Measurements from ENCODE around the gene VWA8.
A peak's percentile ranks its signal among the peaks of the same experiment; 100 is the strongest.

Gene VWA8

DNA sequence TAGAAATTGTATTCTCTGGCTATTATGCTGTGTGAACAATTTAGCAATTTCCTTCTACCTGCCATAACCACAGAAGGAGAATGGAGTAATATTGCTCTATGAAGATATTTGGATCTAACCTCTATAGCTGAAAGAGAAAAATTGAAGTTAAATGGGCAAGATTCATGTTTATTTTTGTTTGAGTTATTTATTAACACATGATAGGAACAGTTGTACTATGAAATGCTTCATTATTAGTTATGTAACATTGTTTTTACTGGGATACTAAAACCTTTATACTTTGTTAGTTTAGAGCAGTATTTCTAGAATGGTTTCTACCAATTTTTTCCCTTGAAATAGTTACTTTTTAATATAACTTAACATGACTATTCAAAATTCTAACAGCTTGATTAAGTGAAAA lies 27.3 kb upstream of the VWA8 start:
- H3K36me3 ChIP-seq (ENCODE audit: control insufficient read depth, insufficient read depth, low read length): no peaks in the 10 kb centered on the region
- no peaks in the 10 kb centered on the region for H3K4me1 ChIP-seq (ENCODE audit: control insufficient read depth, insufficient read depth, low read length)
- H3K4me3 ChIP-seq (ENCODE audit: low read depth, low read length): no peak overlapping the region
- H3K9me3 ChIP-seq (ENCODE audit: control insufficient read depth, insufficient read depth, low read length): no peaks in the 10 kb centered on the region
- no peak overlapping the region for H3K9ac ChIP-seq (ENCODE audit: low read depth, low read length)
- H3K27me3 ChIP-seq (ENCODE audit: control insufficient read depth, insufficient read depth, low read length): no peaks in the 10 kb centered on the region
- no peak overlapping the region for H3K27ac ChIP-seq (ENCODE audit: low read depth, low read length)

DNA sequence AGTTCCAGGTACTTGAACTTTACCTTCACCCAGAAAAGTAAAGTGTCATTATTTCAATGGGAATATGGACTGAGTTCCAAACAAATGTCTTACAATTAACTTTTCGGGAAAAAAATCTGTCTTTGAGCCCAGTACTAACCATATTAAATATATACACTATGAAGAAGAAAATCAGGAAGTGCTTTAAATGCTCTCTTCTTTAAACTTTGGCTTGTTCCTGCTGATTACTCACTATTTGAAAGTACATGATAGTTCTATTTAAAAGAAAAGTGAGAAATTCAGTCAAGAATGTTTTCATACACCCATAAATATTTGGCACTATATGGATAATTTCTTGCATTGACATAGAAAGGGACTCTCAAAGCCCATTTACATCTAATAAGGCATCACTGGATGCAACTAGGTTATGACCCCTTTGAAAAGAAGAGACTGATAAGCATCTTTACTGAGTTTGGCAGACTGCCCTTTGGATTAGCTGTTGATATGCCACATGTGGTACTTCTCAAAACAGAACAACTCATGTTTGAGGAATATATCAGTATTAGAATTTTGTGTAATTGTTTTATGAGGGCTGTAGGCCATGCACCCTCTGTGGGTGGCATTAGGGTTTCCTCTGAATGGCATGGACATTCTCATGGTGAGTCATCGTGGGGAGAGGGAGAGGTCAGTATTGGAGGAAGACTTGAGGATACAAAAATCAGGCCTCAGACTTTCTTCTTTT lies 25.0 kb upstream of the VWA8 start:
- Histone ChIP-seq H3K4me1 (ENCODE audit: control insufficient read depth, insufficient read depth, low read length) (no peaks in the 10 kb centered on the region), H3K9ac (ENCODE audit: low read depth, low read length) (no peak overlapping the region), H3K4me3 (ENCODE audit: low read depth, low read length) (no peak overlapping the region), H3K36me3 (ENCODE audit: control insufficient read depth, insufficient read depth, low read length) (no peaks in the 10 kb centered on the region), H3K9me3 (ENCODE audit: control insufficient read depth, insufficient read depth, low read length) (no peaks in the 10 kb centered on the region), H3K27ac (ENCODE audit: low read depth, low read length) (no peak overlapping the region), H3K27me3 (ENCODE audit: control insufficient read depth, insufficient read depth, low read length) (no peaks in the 10 kb centered on the region)

DNA sequence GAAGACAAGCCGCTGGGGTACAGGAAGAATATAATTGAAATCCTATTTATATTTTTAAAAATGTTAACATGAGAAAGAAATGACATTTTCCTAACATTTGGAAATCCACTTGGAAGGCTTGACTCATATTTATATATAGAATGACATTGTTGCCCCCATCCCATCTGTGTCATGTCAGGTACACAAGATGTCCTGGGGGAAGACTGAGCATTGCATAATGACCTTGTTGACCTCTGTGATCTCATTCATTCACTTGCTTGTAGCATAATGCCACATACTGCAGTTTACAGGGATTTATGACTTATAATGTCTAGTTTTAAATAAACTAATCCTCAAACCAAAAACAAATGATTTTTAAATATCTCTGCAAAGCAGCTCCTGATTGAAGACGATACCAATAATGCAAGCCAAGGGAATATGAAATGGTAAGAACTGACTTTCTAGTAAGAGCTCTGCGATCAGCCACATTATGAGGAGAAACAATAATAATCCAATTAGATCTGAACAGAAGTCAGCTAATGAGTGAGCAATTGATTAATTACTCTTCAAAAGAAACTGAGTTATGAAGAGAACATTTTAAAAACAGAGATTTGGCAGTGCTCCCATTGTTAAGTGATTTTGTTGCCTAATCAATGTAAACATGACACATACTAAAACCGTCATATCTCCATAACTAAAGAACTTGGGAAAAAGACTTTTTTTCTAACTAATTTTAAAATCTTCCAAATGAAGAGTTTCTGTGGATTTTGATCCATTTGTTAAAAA lies 21.2 kb upstream of the VWA8 start:
- Histone ChIP-seq H3K27ac (ENCODE audit: low read depth, low read length) (no peak overlapping the region), H3K27me3 (ENCODE audit: control insufficient read depth, insufficient read depth, low read length) (no peaks in the 10 kb centered on the region), H3K4me3 (ENCODE audit: low read depth, low read length) (no peak overlapping the region), H3K4me1 (ENCODE audit: control insufficient read depth, insufficient read depth, low read length) (no peaks in the 10 kb centered on the region), H3K36me3 (ENCODE audit: control insufficient read depth, insufficient read depth, low read length) (no peaks in the 10 kb centered on the region), H3K9ac (ENCODE audit: low read depth, low read length) (no peak overlapping the region), H3K9me3 (ENCODE audit: control insufficient read depth, insufficient read depth, low read length) (no peaks in the 10 kb centered on the region)

DNA sequence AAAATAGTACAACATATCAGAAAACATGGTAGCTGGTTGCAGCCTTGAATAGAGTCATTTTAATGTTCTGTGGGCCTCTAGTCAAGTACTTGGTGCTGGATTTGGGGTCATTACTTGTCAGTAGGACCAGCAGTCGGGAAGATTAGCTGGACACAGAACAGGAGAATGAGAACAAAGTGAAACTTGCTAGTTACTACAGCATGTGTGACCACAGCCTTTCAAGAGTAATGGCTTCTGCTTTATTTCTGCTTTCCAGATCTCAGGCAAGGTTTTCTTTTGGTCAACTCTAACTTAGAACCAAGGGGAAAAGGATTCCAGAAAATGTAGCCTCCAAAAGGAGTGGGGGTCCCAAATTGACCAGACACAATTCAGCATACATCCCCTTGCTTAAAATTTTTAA lies 17.1 kb upstream of the VWA8 start:
- Histone ChIP-seq H3K36me3 (ENCODE audit: control insufficient read depth, insufficient read depth, low read length) (no peaks in the 10 kb centered on the region), H3K4me1 (ENCODE audit: control insufficient read depth, insufficient read depth, low read length) (peaks cover 18% of the 10 kb centered on the region), H3K27ac (ENCODE audit: low read depth, low read length) (no peak overlapping the region), H3K27me3 (ENCODE audit: control insufficient read depth, insufficient read depth, low read length) (no peaks in the 10 kb centered on the region), H3K4me3 (ENCODE audit: low read depth, low read length) (no peak overlapping the region), H3K9me3 (ENCODE audit: control insufficient read depth, insufficient read depth, low read length) (no peaks in the 10 kb centered on the region), H3K9ac (ENCODE audit: low read depth, low read length) (no peak overlapping the region)

DNA sequence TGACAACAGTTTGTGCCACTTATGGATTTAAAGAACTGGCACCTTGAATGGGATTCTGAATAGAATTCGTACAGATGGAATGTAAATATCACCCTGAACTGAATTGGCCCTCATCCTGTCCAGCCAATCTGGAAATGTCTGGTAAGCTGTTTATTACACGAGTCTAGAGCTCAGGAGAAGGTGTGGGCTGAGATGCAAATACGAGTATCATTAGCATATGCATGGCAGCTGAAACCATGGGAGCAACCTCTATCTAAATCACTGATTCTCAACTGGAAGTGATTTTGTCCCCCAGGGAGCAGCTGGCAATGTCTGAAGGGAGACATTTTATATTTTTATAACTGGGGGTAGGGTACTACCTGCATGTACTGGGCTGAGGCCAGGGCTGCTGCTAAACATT lies 15.6 kb upstream of the VWA8 start:
- peaks cover 26% of the 10 kb centered on the region for H3K4me1 ChIP-seq (ENCODE audit: control insufficient read depth, insufficient read depth, low read length)
- no peak overlapping the region for H3K4me3 ChIP-seq (ENCODE audit: low read depth, low read length)
- H3K9me3 ChIP-seq (ENCODE audit: control insufficient read depth, insufficient read depth, low read length): no peaks in the 10 kb centered on the region
- no peaks in the 10 kb centered on the region for H3K36me3 ChIP-seq (ENCODE audit: control insufficient read depth, insufficient read depth, low read length)
- H3K27me3 ChIP-seq (ENCODE audit: control insufficient read depth, insufficient read depth, low read length): no peaks in the 10 kb centered on the region
- no peak overlapping the region for H3K9ac ChIP-seq (ENCODE audit: low read depth, low read length)
- H3K27ac ChIP-seq (ENCODE audit: low read depth, low read length): no peak overlapping the region

DNA sequence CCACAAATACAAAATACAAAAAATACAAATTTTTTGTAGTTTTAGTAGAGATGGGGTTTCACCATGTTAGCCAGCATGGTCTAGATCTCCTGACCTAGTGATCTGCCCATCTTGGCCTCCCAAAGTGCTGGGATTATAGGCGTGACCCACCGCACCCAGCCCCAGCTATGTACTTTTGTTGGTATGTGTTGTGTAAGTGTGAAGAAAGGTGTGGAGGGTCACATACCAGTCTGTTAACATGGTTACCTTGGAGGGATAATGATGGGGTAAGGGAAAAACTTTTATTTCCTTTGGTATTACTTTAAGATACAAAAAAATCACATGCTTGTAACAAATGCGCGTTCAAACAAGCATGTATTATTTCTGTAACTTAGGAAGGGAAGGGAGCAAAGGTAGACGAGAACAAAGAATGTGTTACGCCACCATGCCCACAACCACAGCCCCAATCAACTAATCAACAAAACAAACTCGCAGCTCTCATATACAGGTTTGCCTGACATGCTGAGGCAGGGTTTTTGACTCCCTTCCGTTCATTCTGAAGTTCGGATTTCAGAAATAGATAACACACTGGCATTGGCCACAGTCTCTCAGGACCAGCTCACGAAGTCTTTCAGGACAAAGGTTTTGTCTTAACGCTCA lies 13.5 kb upstream of the VWA8 start:
- no peak overlapping the region for H3K9ac ChIP-seq (ENCODE audit: low read depth, low read length)
- H3K36me3 ChIP-seq (ENCODE audit: control insufficient read depth, insufficient read depth, low read length): no peaks in the 10 kb centered on the region
- no peak overlapping the region for H3K27ac ChIP-seq (ENCODE audit: low read depth, low read length)
- no peaks in the 10 kb centered on the region for H3K27me3 ChIP-seq (ENCODE audit: control insufficient read depth, insufficient read depth, low read length)
- peaks cover 32% of the 10 kb centered on the region for H3K4me1 ChIP-seq (ENCODE audit: control insufficient read depth, insufficient read depth, low read length)
- H3K9me3 ChIP-seq (ENCODE audit: control insufficient read depth, insufficient read depth, low read length): no peaks in the 10 kb centered on the region
- H3K4me3 ChIP-seq (ENCODE audit: low read depth, low read length): no peak overlapping the region

DNA sequence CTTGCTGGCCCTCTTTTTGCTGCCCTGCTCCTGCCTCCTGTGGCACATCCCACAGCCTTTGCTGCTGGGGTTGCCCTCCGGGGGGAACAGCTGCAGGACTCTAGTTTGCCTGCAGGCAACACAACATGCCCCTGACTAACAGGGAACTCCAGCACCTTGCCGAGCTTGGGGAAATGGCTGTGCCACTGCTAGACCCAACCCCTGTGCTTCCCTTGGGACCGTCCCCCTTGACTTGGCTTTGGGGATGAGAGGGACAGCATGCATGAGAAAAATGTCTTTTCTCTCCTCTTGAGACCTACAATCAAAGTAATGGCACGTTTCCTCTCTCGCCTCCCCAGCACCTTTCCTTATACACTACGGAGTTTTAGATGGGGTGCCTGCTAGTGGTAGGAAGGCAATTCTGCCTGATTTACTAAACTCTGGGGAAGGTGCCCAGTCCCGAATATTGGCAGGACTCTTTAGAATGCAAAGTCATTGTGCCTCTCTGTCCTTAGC lies 12.4 kb upstream of the VWA8 start:
- Histone ChIP-seq H3K27me3 (ENCODE audit: control insufficient read depth, insufficient read depth, low read length) (no peaks in the 10 kb centered on the region), H3K4me3 (ENCODE audit: low read depth, low read length) (peak overlapping the region; percentile 25), H3K9ac (ENCODE audit: low read depth, low read length) (peak overlapping the region; percentile 11), H3K27ac (ENCODE audit: low read depth, low read length) (peak overlapping the region; percentile 44), H3K9me3 (ENCODE audit: control insufficient read depth, insufficient read depth, low read length) (no peaks in the 10 kb centered on the region), H3K4me1 (ENCODE audit: control insufficient read depth, insufficient read depth, low read length) (peaks cover 32% of the 10 kb centered on the region), H3K36me3 (ENCODE audit: control insufficient read depth, insufficient read depth, low read length) (no peaks in the 10 kb centered on the region)

DNA sequence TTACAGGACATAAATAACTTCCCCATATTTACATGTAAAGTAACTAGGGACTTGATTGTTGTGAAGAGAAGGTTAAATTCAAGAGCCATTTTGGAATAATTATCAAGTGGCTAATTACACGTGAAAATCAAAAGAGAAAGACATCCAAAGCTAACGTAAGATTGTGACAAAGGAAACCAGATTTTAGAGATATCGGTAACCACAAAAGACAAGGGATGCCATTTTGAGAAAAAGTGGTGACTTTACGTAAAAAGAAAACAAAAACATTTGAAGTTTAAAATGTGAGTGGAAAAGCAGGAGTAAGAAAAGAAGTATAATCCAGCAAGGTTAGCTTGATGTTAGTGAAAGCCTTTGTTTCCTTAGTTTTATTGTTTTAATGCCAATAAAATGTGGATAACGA lies 10.9 kb upstream of the VWA8 start:
- Histone ChIP-seq H3K9ac (ENCODE audit: low read depth, low read length) (no peak overlapping the region), H3K4me3 (ENCODE audit: low read depth, low read length) (no peak overlapping the region), H3K27me3 (ENCODE audit: control insufficient read depth, insufficient read depth, low read length) (no peaks in the 10 kb centered on the region), H3K4me1 (ENCODE audit: control insufficient read depth, insufficient read depth, low read length) (peaks cover 30% of the 10 kb centered on the region), H3K9me3 (ENCODE audit: control insufficient read depth, insufficient read depth, low read length) (no peaks in the 10 kb centered on the region), H3K27ac (ENCODE audit: low read depth, low read length) (no peak overlapping the region), H3K36me3 (ENCODE audit: control insufficient read depth, insufficient read depth, low read length) (no peaks in the 10 kb centered on the region)

DNA sequence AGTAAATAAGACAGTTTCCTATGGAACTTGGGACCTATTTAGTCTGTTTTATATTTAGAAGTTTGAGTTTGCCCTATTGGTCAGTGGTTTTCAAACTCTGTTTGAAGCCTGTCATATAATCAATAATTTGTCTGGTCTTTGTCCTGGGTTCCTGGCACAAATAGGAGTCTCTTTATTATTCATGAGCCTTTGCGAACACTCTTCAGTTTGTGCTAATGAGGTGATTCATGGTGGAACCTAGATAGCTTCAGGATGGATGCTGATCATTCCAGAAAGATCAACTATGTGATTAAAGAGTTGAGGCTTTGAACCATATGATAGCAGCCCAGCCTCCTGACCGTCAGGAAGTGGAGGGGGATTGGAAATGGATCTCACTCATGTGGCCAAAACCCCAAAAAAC lies 10.0 kb upstream of the VWA8 start:
- Histone ChIP-seq H3K4me3 (ENCODE audit: low read depth, low read length) (no peak overlapping the region), H3K27ac (ENCODE audit: low read depth, low read length) (no peak overlapping the region), H3K36me3 (ENCODE audit: control insufficient read depth, insufficient read depth, low read length) (no peaks in the 10 kb centered on the region)

DNA sequence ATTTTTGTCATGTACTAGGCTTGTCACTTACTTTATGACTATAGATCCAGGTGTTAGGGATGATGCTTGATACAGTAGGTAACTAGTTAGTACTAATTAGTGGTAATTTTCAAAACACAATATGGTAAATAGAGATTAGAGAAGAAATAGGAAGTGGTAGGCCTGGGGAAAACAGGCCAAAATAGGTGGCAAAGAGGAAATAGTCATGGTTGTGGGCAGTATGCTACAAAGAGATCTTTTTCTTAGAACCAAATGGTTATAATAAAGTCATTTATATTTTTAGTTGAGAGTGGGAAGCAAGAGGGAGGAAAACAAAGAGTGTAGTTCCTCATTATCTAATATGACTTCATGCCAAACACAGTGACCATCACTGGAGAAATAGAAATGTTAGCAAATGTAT lies 9.1 kb upstream of the VWA8 start:
- Histone ChIP-seq H3K9ac (ENCODE audit: low read depth, low read length) (no peak overlapping the region), H3K4me3 (ENCODE audit: low read depth, low read length) (no peak overlapping the region), H3K9me3 (ENCODE audit: control insufficient read depth, insufficient read depth, low read length) (no peaks in the 10 kb centered on the region), H3K27me3 (ENCODE audit: control insufficient read depth, insufficient read depth, low read length) (no peaks in the 10 kb centered on the region), H3K4me1 (ENCODE audit: control insufficient read depth, insufficient read depth, low read length) (peaks cover 21% of the 10 kb centered on the region), H3K27ac (ENCODE audit: low read depth, low read length) (no peak overlapping the region), H3K36me3 (ENCODE audit: control insufficient read depth, insufficient read depth, low read length) (no peaks in the 10 kb centered on the region)

More for the DNA sequence above, 10.0 kb upstream of the VWA8 start:
- no peak overlapping the region for H3K9ac ChIP-seq (ENCODE audit: low read depth, low read length)
- peaks cover 21% of the 10 kb centered on the region for H3K4me1 ChIP-seq (ENCODE audit: control insufficient read depth, insufficient read depth, low read length)
- no peaks in the 10 kb centered on the region for H3K27me3 ChIP-seq (ENCODE audit: control insufficient read depth, insufficient read depth, low read length)
- H3K9me3 ChIP-seq (ENCODE audit: control insufficient read depth, insufficient read depth, low read length): no peaks in the 10 kb centered on the region

DNA sequence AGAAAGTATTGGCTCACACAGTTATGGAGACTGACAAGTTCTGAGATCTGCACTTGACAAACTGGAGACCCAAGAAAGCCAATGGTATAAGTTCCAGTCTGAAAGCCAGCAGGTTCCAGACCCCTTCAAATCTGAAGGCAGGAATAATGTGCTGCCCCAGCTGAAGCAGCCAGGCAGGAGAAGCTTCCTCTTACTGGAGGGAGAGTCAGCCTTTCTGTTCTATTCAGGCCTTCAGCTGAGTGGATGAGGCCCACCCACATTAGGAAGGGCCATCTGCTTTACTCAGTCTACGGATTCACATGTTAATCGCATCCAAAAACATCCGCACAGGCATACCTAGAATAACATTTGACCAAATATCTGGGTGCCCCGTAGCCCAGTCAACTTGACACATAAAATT lies 8.2 kb upstream of the VWA8 start:
- H3K36me3 ChIP-seq (ENCODE audit: control insufficient read depth, insufficient read depth, low read length): no peaks in the 10 kb centered on the region

More for the DNA sequence above, 8.2 kb upstream of the VWA8 start:
- Histone ChIP-seq H3K9me3 (ENCODE audit: control insufficient read depth, insufficient read depth, low read length) (no peaks in the 10 kb centered on the region), H3K4me1 (ENCODE audit: control insufficient read depth, insufficient read depth, low read length) (peaks cover 21% of the 10 kb centered on the region), H3K4me3 (ENCODE audit: low read depth, low read length) (no peak overlapping the region), H3K27ac (ENCODE audit: low read depth, low read length) (no peak overlapping the region), H3K27me3 (ENCODE audit: control insufficient read depth, insufficient read depth, low read length) (no peaks in the 10 kb centered on the region), H3K9ac (ENCODE audit: low read depth, low read length) (no peak overlapping the region)

Data from HUES48 (cell line).